Endothelial cell (in vitro differentiated cells): ENCODE results near the gene STAM. TPM values are rescaled to one million over a fixed set of nuclear protein-coding genes. Genes with fewer than 3 reads are reported as not detected.

Experiments used
- DNase-seq: peaks from one replicate; pipeline ENCODE4 v3.0.0; 2021; ENCODE audit warnings: low spot score
- H3K27ac Mint-ChIP-seq: one replicate; pipeline ENCODE4 v1.8.0; 2021; ENCODE audit warnings: mixed read lengths, inconsistent platforms; ENCODE audit not compliant: unreplicated experiment
- H3K27me3 Mint-ChIP-seq: one replicate; pipeline ENCODE4 v1.8.0; 2021; ENCODE audit warnings: mild to moderate bottlenecking, moderate library complexity, mixed read lengths, inconsistent platforms; ENCODE audit not compliant: unreplicated experiment
- H3K36me3 Mint-ChIP-seq: one replicate; pipeline ENCODE4 v1.8.0; 2021; ENCODE audit warnings: mild to moderate bottlenecking, low read depth, mixed read lengths, inconsistent platforms; ENCODE audit not compliant: unreplicated experiment
- H3K4me1 Mint-ChIP-seq: one replicate; pipeline ENCODE4 v1.8.0; 2021; ENCODE audit warnings: mild to moderate bottlenecking, mixed read lengths, inconsistent platforms; ENCODE audit not compliant: unreplicated experiment
- H3K4me3 Mint-ChIP-seq: one replicate; pipeline ENCODE4 v1.8.0; 2021; ENCODE audit warnings: mild to moderate bottlenecking, mixed read lengths, inconsistent platforms; ENCODE audit not compliant: unreplicated experiment
- H3K9me3 Mint-ChIP-seq: one replicate; pipeline ENCODE4 v1.8.0; 2021; ENCODE audit warnings: mixed read lengths, inconsistent platforms; ENCODE audit not compliant: unreplicated experiment
- total RNA-seq: library from RNA; stranded (reverse); fragmentation: NEBNext Ultra II Directional; extraction: Animal tissue kit (Norgen Biotek cat#: 25700); gene quantifications from one replicate; pipeline ENCODE4 v1.2.1, GENCODE V29; 2021; ENCODE audit not compliant: unreplicated experiment
- TF ChIP-seq, protein P1 (sequence below): fragments of 200-600 bp; sonication (generic); IDR thresholded peaks from one replicate; pipeline ENCODE4 v1.5.0; 2021; ENCODE audit warnings: antibody characterized with exemption; ENCODE audit not compliant: unreplicated experiment

STAM gene
- total RNA-seq, 1 donor from 2014 or later: 22.0 TPM

DNA sequence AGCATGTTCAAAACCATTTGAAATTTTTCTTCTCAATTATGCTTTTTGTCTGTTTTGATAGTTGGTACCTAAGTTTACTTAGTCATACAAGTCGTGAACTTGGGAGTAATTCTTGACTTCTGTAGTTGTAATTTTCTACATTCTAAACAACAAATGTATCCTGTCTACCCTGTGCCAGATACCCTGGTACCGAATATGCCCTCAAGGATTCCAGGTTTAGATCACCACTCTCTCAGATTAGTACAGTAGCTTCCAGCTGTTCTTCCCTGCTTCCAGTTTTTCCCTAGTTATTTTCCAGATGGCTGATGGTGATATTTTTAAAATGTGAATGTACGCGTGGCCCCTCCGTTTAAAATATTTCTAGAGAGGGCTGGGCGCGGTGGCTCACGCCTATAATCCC is 6.5 kb downstream of the STAM start:
- DNase-seq: no peak
- Mint-ChIP-seq H3K4me1 (peaks cover 12% of the 10 kb centered on the region), H3K36me3 (peaks cover 8% of the 10 kb centered on the region), H3K9me3 (no peaks in the 10 kb centered on the region), H3K4me3 (no peak overlapping the region), H3K27ac (peak overlapping the region; percentile 95), H3K27me3 (no peaks in the 10 kb centered on the region)
- TF ChIP-seq, protein P1, sequence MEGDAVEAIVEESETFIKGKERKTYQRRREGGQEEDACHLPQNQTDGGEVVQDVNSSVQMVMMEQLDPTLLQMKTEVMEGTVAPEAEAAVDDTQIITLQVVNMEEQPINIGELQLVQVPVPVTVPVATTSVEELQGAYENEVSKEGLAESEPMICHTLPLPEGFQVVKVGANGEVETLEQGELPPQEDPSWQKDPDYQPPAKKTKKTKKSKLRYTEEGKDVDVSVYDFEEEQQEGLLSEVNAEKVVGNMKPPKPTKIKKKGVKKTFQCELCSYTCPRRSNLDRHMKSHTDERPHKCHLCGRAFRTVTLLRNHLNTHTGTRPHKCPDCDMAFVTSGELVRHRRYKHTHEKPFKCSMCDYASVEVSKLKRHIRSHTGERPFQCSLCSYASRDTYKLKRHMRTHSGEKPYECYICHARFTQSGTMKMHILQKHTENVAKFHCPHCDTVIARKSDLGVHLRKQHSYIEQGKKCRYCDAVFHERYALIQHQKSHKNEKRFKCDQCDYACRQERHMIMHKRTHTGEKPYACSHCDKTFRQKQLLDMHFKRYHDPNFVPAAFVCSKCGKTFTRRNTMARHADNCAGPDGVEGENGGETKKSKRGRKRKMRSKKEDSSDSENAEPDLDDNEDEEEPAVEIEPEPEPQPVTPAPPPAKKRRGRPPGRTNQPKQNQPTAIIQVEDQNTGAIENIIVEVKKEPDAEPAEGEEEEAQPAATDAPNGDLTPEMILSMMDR: no peak

DNA sequence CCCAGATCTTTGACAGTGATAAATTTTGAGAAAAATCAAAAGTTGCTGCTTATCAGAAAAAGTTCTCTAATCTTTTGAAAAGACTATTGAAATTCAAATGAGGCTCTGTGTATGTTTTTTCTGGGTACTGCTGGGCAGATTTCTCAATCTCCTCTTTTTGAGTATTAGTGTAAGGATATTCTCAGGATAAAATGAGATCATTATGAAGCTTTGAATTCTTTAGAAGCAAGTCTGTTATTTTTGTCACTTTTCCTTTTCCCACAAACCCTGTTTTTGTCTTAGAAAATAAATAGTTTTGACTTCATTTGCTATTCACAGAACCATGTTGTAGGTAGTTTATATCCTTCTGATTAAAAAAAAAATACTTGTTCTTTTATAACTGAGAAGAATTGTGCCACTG is 7.9 kb downstream of the STAM start:
- peaks cover 13% of the 10 kb centered on the region for H3K36me3 Mint-ChIP-seq
- DNase-seq: no peak
- H3K4me1 Mint-ChIP-seq: peaks cover 4% of the 10 kb centered on the region
- H3K27me3 Mint-ChIP-seq: no peaks in the 10 kb centered on the region
- H3K9me3 Mint-ChIP-seq: no peaks in the 10 kb centered on the region
- TF ChIP-seq, protein P1: no peak
- H3K4me3 Mint-ChIP-seq: no peak overlapping the region
- H3K27ac Mint-ChIP-seq: peak overlapping the region; percentile 28

DNA sequence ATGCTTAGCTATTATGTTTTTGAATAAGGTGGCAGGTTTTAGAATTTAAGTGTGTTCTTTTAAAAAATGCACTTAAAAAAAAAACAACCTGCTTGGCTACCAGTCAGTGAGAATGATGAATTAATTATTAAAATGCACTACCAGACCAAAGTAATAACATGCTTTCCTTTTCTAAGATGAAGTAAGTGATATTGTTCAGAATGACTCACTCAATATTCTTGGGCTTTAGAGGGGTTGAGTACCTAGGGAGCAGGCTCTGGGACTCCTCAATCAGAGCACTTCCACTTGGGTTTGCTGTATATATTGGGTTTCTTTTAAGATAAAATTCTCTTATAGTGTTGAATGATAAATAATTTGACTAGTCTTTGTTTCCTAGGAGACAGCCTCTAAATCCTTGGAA is 8.6 kb downstream of the STAM start:
- H3K4me1 Mint-ChIP-seq: peaks cover 4% of the 10 kb centered on the region
- no peak for DNase-seq
- H3K36me3 Mint-ChIP-seq: peaks cover 18% of the 10 kb centered on the region
- H3K4me3 Mint-ChIP-seq: no peak overlapping the region
- no peaks in the 10 kb centered on the region for H3K27me3 Mint-ChIP-seq
- H3K27ac Mint-ChIP-seq: no peak overlapping the region
- H3K9me3 Mint-ChIP-seq: no peaks in the 10 kb centered on the region
- TF ChIP-seq, protein P1: no peak

DNA sequence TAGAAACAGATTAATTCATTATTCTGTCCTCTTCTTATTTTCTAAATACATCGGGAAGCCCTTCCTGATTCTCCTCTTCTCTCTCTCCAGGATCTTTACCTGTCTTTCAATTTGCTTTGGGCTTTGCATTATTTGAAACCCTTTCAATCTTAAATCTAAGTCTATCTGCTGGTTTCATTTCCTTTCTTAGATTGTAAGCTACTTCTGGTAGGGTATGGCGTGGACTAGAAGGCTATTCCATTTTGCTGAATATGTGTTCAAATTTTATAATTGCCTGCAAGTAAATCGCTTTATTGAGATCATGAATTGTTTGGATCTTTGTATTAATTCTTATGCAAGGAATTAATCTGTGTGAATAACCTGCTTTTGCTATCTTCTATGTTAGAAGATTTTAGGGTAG is 11.1 kb downstream of the STAM start:
- Mint-ChIP-seq H3K36me3 (peaks cover 18% of the 10 kb centered on the region), H3K9me3 (no peaks in the 10 kb centered on the region)

DNA sequence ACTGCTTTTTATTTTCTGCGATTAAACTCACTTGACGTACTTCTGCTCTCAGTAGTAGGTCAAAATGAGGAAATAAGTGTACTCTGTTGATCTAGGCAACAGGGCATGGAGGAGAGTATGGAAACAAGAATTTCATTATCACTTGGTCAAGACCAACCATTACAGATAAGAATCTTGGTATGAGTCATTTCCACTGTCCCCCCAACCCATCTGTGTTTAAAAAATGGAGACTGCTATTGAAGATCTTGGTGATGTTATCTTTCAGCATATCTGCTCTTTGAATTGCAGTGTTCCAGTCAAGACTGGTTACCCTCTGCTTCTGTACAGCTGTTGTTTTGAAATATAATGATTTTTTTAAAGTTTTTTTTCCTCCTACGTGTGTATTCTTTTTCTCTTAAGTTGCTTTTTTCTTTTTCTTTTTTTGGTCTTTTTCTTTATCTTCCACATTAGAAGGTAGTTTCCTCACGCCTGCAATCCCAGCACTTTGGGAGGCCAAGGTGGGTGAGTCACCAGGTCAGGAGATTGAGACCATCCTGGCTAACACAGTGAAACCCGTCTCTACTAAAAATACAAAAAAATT is 11.7 kb downstream of the STAM start:
- TF ChIP-seq, protein P1: no peak
- no peaks in the 10 kb centered on the region for H3K9me3 Mint-ChIP-seq
- DNase-seq: no peak
- no peak overlapping the region for H3K27ac Mint-ChIP-seq
- H3K4me3 Mint-ChIP-seq: no peak overlapping the region
- H3K4me1 Mint-ChIP-seq: peaks cover under 1% of the 10 kb centered on the region
- H3K27me3 Mint-ChIP-seq: peaks cover 1% of the 10 kb centered on the region
- H3K36me3 Mint-ChIP-seq: peaks cover 18% of the 10 kb centered on the region

More for the DNA sequence above, 11.1 kb downstream of the STAM start:
- Mint-ChIP-seq H3K27ac (no peak overlapping the region), H3K27me3 (peaks cover 1% of the 10 kb centered on the region), H3K4me1 (peaks cover 4% of the 10 kb centered on the region), H3K4me3 (no peak overlapping the region)
- no peak for DNase-seq
- TF ChIP-seq, protein P1: no peak
